CD4-positive, alpha-beta T cell treated with Interleukin-12 subunit alpha and Interleukin-12 subunit beta, for 1 hour (primary cell): ENCODE results near the gene FGFBP2.
A peak's percentile ranks its signal among the peaks of the same experiment; 100 is the strongest.

Experiments used
- DNase-seq: peaks from one replicate; pipeline ENCODE4 v3.0.0-alpha.2; 2020

FGFBP2 gene

GRCh38 chr4:15965325-15965724, 2.4 kb upstream of the FGFBP2 start:
- no peak for DNase-seq

- DNase-seq, result no peak
These were observed 1.2 kb upstream of the FGFBP2 start for GRCh38 chr4:15964159-15964558.

- DNase-seq, result peak; percentile 40
These were observed 601 bp upstream of the FGFBP2 start for GRCh38 chr4:15963576-15963975.

DNA sequence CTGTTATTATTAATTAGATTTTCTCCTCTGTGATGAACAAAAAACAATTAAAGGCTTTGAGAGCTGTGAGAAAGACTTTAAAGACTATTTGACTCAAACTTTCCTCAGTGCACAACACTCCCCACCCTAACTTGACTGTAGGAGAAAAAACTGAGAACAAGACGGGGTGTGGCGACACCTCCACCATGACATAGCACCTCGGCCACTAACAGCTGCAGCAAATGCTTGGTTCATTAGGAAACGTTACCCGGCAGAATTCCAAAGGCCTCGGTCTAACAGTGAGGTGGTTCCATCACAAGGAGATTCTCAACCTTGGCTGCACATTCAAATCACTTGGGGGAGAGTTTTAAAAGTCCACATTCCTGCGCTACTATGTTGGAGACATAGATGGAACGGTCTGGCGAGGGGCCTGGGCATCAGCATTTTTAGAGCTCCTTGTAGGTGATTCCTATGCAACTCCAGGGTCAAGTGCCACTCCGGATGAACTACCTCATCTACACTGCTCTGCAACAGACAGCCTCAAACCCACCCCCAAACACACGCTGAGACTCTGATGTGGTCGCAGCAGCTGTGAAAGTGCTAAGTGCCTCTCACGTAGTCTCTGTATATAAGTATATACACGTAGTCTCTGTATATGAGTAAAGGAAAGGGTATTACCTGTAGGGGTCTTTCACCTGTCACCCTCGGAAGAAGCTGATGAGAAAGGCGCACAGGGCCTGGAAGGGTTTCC, 1.0 kb downstream of the FGFBP2 start:
- DNase-seq, result peak; percentile 43

GRCh38 chr4:15958562-15958961, 4.4 kb downstream of the FGFBP2 start:
- no peak for DNase-seq

DNA sequence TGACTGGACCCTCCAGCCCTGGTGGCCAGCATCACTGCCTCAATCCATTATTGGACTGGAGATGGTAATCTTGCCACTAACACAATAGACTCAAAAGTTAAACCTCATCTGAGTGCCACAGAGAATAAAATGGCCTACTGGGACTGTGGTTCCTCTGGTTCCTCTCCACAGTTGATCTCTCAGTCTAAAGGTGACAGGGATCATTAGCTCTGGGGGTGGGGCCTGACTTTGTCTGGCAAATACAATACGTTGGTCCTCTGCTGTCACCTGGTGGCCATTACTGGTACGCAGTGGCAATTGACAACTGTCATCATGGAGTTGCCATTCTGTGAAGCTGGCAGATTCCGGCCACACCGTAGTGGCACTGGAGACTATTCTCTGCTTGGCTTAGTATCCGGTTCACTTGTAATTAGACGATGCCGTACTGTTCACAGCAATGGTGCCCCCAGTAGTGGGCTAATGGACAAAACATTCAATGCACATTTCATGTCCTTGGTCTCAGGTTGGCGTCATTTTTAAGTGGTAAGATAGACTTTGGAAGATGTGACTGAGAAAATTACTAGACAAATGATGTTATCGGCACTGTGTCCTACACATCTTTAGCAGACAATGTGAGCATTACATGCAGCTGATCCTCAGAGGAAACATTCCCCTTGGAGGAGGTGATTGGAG, 6.7 kb downstream of the FGFBP2 start:
- peak; percentile 76 for DNase-seq

GRCh38 chr4:15955670-15956069, 7.3 kb downstream of the FGFBP2 start:
- DNase-seq, result no peak

- DNase-seq, result no peak
These were observed 9.3 kb downstream of the FGFBP2 start for GRCh38 chr4:15953625-15954024.

DNA sequence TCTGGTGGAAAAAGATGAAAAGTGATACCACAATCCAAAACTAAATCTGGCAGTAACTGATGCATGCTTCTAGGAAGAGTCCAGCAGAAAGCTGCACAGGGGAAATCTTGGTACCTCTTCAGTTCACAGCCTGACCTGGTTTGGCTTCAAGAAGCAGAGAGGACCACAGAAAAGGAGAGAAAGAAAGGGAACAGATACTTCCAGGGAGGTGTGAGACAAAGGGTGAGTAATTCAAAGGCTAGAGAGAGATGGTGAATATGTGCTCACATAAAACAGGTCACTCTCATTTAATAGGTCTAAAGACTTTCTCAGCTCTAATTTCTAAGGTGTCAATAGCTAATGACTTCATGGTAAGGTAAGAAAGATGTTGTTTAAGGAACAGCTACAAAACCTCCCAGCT, 11.2 kb downstream of the FGFBP2 start:
- DNase-seq, result no peak

DNA sequence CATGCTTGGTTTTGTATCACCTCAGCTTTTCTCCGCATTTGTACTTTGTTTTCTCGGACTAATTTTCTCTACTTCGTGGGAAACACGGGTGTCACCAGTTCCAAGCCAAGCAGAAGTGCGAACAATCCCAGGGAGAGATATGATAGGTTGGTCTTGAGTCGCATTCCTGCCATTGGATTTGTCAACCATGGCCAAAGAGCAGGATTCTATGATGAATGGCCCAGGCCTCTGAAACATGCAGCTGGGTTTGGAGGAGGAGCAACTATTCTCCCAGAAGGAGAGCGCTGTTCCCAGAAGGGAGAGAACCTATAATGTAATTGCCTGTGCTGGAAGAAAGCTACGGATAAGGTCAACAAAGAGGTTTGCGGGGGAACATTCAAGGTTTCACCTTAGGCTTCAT, 14.1 kb downstream of the FGFBP2 start:
- no peak for DNase-seq

DNA sequence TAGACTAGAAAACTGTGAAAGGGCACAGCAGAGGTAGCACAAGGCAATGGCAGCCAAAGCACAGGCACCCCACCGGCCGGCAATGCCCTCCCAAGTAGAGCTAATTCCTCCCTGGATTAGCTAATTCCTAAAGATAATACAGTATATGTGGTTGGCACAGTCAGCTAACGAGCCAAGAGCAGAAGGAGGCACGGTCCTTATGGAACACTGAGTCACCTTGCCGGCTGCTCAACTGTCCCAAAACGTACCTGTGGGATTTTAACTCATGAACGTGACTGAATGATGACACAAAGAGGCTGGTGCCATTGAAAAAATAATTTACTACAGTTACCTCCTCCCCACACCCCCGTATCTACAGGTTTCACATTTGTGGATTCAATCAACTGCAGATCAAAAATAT, 15.3 kb downstream of the FGFBP2 start:
- no peak for DNase-seq

GRCh38 chr4:15945516-15945915, 17.5 kb downstream of the FGFBP2 start:
- no peak for DNase-seq

- DNase-seq, result no peak
These were observed 18.1 kb downstream of the FGFBP2 start for GRCh38 chr4:15944895-15945294.

DNA sequence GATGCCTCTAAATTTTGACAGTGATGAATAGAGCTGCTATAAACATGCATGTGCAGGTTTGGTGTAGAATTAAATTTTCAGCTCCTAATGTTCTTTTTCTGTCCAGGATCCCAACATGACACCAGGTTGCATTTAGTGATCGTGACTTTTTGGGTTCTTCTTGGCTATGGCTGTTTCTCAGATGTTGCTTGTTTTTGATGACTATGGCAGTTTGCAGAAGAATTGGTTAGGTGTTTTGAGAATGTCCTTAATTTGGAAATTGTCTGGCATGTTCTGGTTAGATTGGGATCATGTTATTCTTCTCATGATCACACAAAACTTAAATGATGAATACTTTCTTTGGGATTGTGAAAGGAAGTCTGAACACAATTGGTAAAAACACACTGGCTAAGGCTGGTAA, 20.7 kb downstream of the FGFBP2 start:
- no peak for DNase-seq

- no peak for DNase-seq
These were observed 24.3 kb downstream of the FGFBP2 start, which contains the start of gene FGFBP1 for GRCh38 chr4:15938640-15939039. FGFBP1 (minus strand) TSS chr4:15938740; CDS start chr4:15936632, 2,108 bp downstream.

DNA sequence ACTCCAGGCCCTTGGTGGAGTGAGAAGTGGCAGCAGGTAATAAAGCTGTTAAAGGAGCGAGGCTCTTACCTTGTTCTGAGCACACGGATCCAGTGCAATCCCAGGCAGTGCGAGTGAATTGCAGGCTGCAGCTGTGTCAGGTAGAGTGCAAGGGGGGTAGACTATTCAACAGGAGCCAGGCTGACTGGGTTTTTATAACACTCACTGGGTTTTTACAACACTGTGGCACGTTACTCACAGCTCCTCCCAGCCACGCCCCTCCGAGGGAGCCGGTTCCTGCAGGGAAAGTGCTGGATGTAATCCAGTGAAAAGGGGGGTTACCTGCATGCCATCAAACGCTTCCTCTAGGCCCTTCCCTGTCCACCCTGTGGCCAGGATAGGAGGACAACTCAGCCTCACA, 24.8 kb downstream of the FGFBP2 start:
- no peak for DNase-seq

- DNase-seq, result no peak
These were observed 26.5 kb downstream of the FGFBP2 start for GRCh38 chr4:15936495-15936894.

DNA sequence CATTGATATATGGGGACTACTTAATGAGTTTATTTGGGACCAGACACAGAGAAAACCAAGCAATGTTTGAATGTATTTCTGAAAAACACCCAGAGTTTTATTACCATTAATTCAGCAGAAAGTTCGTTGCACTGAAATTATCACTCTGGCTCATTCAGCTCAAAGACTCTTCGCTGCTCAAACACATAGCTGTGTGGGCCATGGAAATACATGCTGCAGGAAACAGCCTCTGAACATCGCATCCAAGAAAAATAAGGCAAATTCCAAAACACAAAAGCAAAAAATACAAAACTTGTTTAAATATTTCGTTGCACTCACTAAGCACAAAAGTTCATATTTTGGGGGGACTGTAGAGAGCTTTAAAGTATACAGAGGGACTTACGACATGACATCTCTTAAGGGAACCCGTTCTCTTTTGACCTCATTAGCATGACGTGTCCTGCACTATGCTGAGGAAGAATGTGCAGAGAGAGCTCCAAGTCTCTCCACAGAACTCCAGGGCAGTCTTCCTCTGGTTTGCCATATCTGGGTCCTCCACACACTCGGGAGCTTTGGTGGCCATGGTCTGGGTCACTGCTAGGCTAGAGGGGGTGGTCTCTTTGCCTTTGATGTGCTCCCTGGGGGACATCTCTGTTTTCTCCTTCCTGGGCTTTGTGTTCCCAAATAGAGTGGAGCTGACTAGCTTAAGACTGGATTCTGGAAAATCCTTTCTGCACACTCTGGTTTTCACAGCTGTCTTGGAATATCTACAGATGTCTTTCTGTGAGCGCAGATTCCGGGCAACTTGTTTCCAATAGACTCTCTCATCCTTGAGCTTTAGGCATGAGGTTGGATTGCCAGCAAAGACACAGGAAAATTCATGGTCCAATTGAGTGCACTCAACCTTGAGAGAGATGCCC, 27.2 kb downstream of the FGFBP2 start:
- no peak for DNase-seq

DNA sequence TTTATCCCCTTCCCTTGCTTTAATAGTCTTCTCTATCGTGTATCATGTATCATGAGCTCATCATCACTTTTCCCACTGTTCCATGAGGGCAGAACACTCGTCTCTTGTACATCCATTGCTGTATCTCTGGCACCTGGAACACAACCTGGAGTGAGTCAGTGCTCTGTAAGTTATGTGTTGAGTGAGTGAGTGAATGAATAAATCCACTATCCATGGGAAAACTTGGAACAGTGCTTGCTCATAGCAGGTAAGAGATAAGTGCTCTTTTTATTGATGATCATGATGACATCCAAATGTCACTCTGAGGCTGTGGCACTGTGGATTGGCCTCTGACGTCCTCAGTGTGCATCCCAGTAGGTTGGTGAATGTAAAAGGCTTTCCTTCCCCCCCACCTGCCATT, 28.7 kb downstream of the FGFBP2 start:
- DNase-seq, result no peak

DNA sequence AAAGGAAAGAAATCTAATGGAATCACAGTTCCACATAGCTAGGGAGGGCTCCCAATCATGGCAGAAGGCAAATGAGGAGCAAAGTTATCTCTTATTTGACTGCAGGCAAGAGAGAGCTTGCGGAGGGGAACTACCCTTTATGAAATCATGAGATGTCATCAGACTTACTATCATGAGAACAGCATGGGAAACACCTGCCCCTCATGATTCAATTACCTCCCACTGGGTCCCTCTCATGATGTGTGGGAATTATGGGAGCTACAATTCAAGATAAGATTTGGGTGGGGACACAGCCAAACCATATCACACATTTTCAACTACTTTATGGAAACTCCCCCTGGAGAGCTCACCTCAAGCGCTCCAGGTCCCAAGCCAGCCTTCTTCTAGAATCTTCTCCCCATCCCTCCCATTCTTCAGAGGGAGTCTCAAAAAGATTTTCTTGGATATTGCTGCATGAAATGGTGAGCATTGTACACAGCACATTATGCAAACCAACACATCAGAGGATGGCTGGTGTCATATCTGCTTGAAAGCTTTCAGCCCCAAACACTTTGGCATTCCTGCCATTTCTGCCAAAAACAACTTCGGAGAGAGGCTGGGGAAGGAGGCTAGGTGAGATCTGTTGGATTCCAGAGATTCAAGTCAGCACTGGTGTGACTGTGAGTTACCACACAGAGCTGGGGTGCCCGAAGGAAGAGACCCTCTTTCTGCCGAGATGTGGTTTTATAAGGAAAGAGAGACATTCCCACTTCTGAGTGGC, 31.3 kb downstream of the FGFBP2 start:
- no peak for DNase-seq

DNA sequence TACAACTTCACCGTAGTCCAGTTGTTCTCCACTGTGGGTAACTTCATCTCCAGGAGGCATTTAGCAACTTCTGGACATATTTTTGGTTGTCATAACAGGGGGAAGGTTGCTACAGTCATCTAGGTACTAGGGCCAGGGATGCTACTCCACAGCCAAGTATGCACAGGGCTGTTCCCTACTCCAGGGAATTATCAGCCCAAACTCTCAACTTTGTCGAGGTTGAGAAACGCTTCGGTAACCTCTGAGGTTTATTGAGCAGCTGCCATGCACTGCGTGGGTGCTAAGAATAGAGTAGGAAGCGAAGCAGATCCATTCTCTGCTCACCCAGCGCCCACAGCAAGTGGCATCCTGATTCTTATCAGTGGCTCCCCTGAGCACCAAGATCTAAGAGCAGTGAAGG, 32.7 kb downstream of the FGFBP2 start:
- no peak for DNase-seq

GRCh38 chr4:15929540-15929939, 33.4 kb downstream of the FGFBP2 start:
- no peak for DNase-seq

DNA sequence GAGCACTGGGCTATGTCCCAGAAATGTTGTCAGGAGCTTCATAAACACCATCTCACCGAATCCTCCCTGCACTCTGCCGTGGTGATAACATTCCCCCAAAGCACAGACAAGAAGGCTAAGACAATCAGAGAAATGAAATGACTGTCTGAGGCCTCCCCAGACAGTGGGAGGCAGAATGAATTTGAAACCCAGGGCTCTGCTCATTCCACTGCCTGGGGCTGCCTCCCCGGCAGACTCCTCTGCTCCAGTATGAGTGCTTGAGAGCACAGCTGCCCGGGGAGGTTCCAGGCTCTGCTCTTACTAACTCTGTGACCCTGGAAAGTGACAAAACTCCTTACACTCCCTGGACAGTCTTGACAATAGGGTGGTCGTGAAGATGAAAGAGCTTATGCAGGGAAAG, 34.1 kb downstream of the FGFBP2 start:
- DNase-seq, result no peak
